HG03571 (cell line): ENCODE measurements around the gene ATXN7.

Source experiments
- ATAC-seq: cut with Tn5 transposase; IDR thresholded peaks from one replicate; pipeline ENCODE4 v1.9.1; 2021; ENCODE audit not compliant: unreplicated experiment

ATXN7 gene

GRCh38 chr3:63900459-63900858 lies 36.8 kb downstream of the ATXN7 start:
- ATAC-seq = no peak

GRCh38 chr3:63905731-63906620 lies 42.3 kb downstream of the ATXN7 start:
- no peak for ATAC-seq

- ATAC-seq = no peak
These were observed 44.5 kb downstream of the ATXN7 start for GRCh38 chr3:63908081-63908736.

GRCh38 chr3:63908776-63909175 lies 45.1 kb downstream of the ATXN7 start:
- no peak for ATAC-seq

- no peak for ATAC-seq
These were observed 45.8 kb downstream of the ATXN7 start for GRCh38 chr3:63909431-63909830.

GRCh38 chr3:63910001-63910400 lies 46.3 kb downstream of the ATXN7 start:
- no peak for ATAC-seq

- ATAC-seq = no peak
These were observed 47.2 kb downstream of the ATXN7 start for GRCh38 chr3:63910891-63911290.

GRCh38 chr3:63911509-63911872 lies 47.8 kb downstream of the ATXN7 start:
- ATAC-seq = no peak

- ATAC-seq = peak; percentile 78
These were observed 48.5 kb downstream of the ATXN7 start, which contains the start of gene SCAANT1 for GRCh38 chr3:63911873-63912767. TSS of gene SCAANT1 (minus strand) at chr3:63912383.

- no peak for ATAC-seq
These were observed 49.3 kb downstream of the ATXN7 start for GRCh38 chr3:63912768-63913588.

- ATAC-seq = no peak
These were observed 50.6 kb downstream of the ATXN7 start for GRCh38 chr3:63914312-63914711.

- no peak for ATAC-seq
These were observed 54.7 kb downstream of the ATXN7 start for GRCh38 chr3:63918321-63918720.

GRCh38 chr3:63920001-63920400 lies 56.3 kb downstream of the ATXN7 start:
- ATAC-seq = no peak

GRCh38 chr3:63921741-63922482 lies 58.2 kb downstream of the ATXN7 start:
- ATAC-seq = peak; percentile 63

- ATAC-seq = no peak
These were observed 59.0 kb downstream of the ATXN7 start for GRCh38 chr3:63922491-63923199.

GRCh38 chr3:63926309-63926708 lies 62.6 kb downstream of the ATXN7 start:
- ATAC-seq = no peak

GRCh38 chr3:63927422-63928280 lies 64.0 kb downstream of the ATXN7 start:
- peak; percentile 80 for ATAC-seq

- no peak for ATAC-seq
These were observed 67.6 kb downstream of the ATXN7 start for GRCh38 chr3:63931290-63931689.
